IgD-negative memory B cell (primary cell): Measurements from ENCODE around the gene RYR3. TPM values are rescaled to one million over a fixed set of nuclear protein-coding genes. Genes with fewer than 3 reads are reported as not detected.
A peak's percentile ranks its signal among the peaks of the same experiment; 100 is the strongest.
"Not testable (repeated sequence)": the region's sequence is repeated elsewhere in the genome, so short reads cannot be mapped to it uniquely, and the experiment has no call there.

Source experiments
- H3K27ac Mint-ChIP-seq, 3 donors: one replicate each; pipeline ENCODE4 v1.8.0; 2020 to 2022; ENCODE audit warnings: mild to moderate bottlenecking in 3 of 3, mixed read lengths in 3 of 3, moderate library complexity in 1 of 3
- H3K27me3 Mint-ChIP-seq: one replicate; pipeline ENCODE4 v1.8.0; 2021; ENCODE audit warnings: mixed read lengths
- H3K36me3 Mint-ChIP-seq: one replicate; pipeline ENCODE4 v1.8.0; 2020; ENCODE audit warnings: mild to moderate bottlenecking, mixed read lengths
- H3K4me1 Mint-ChIP-seq, 3 donors: one replicate each; pipeline ENCODE4 v1.8.0; 2020 to 2022; ENCODE audit warnings: mixed read lengths in 3 of 3, mild to moderate bottlenecking in 1 of 3
- H3K4me3 Mint-ChIP-seq, 4 donors: one replicate each; pipeline ENCODE4 v1.8.0; 2020 to 2022; ENCODE audit warnings: mild to moderate bottlenecking in 4 of 4, mixed read lengths in 4 of 4, moderate library complexity in 3 of 4
- H3K9me3 Mint-ChIP-seq, 3 donors: one replicate each; pipeline ENCODE4 v1.8.0; 2020 to 2021; ENCODE audit warnings: mixed read lengths in 3 of 3, mild to moderate bottlenecking in 1 of 3
- polyA plus RNA-seq: library from polyadenylated mRNA; unstranded; fragments of 300-500 nt; fragmentation: Illumina TruSeq; gene quantifications from one replicate; pipeline ENCODE4 v1.2.3, GENCODE V29; 2021

The RYR3 gene
- polyA plus RNA-seq, 1 donor from 2014 or later, result 0.08 TPM

DNA sequence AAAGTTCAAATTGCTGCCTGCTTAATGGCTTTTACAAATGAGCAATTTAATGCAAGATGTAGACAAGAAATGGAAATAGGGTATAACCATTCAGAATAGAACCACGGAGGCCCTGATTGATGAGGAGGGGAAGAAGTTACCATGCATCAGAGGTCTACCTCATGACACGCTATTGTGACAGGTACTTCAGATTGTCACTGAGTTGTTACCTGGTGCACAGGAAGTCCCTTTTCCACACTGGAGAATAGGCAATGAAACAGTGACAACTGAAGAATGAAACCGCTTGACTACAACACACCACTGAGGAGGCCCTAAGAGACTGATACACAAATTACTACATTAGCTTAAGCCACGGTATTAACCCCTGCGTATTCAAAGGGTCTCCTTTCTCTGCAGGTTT lies 251.2 kb downstream of the RYR3 start:
- Mint-ChIP-seq H3K27me3 (no peaks in the 10 kb centered on the region), H3K36me3 (no peaks in the 10 kb centered on the region), H3K4me3 (no peak overlapping the region), H3K9me3 (peaks cover 0 to 7% (median 3%) of the 10 kb centered on the region in 3 donors), H3K4me1 (no peaks in the 10 kb centered on the region), H3K27ac (no peak overlapping the region)

DNA sequence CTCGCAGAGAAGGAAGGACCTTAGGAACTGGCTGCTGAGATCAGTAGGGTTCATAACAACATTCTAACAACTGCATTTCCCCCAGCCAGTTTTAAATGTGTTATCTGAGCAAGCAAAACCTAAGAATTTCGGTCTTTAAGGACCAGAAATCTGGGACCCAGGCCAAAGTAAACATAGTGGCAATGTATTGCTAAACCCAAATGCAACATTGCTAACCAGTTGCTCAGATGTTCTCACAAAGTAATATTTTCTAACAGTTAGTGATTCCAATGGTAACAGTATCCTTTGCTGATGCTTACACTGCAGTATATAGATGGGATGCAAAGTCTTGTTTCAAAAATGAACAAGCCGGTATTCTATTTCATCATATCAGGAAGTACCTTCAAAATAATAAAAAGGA lies 254.3 kb downstream of the RYR3 start:
- no peaks in the 10 kb centered on the region for H3K27me3 Mint-ChIP-seq
- peaks cover 0 to 5% (median 5%) of the 10 kb centered on the region in 3 donors for H3K9me3 Mint-ChIP-seq
- no peaks in the 10 kb centered on the region for H3K4me1 Mint-ChIP-seq
- no peak overlapping the region for H3K4me3 Mint-ChIP-seq
- H3K27ac Mint-ChIP-seq, result no peak overlapping the region
- no peaks in the 10 kb centered on the region for H3K36me3 Mint-ChIP-seq

DNA sequence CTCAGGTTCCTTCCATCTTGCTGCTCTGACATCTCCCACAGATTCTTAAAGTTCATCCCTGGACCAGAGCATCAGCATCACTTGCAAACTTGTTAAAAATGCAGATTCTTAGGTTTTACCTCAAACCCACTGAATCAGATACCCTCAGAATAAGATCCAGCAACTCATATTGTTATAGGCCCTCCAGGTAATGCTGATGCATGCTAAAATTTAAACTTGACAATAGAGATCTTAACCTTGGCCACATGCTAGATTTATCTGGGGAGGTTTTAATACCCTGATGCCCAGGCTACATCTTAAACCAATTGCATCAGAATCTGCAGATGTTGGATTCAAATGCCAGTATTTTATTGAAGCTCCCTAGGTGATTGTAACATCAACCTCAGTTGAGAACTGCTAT lies 256.9 kb downstream of the RYR3 start:
- H3K9me3 Mint-ChIP-seq, result peaks cover 0 to 5% (median 5%) of the 10 kb centered on the region in 3 donors
- no peak overlapping the region for H3K4me3 Mint-ChIP-seq
- no peaks in the 10 kb centered on the region for H3K4me1 Mint-ChIP-seq
- H3K27me3 Mint-ChIP-seq, result no peaks in the 10 kb centered on the region
- H3K36me3 Mint-ChIP-seq, result no peaks in the 10 kb centered on the region
- H3K27ac Mint-ChIP-seq, result no peak overlapping the region

DNA sequence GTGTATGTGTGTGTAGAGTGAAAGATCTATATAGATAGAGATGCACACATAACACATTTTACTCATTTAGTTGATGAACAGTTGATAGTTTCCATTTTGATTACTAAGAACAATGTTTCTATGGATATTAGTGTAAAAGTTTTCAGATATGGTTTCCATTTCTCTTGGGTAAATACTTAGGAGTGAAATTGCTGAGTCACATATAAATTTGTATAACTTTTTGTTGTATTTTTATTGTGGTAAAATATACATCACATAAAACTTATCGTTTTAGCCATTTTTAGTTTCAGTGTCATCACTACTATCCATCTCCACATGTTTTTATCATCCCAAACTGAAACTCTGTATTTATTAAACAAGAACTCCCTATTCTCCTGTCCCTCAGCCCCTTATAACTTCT lies 258.3 kb downstream of the RYR3 start:
- Mint-ChIP-seq H3K27me3 (no peaks in the 10 kb centered on the region), H3K27ac (no peak overlapping the region), H3K4me3 (no peak overlapping the region), H3K36me3 (no peaks in the 10 kb centered on the region), H3K9me3 (peaks cover 0 to 5% (median 5%) of the 10 kb centered on the region in 3 donors), H3K4me1 (no peaks in the 10 kb centered on the region)

DNA sequence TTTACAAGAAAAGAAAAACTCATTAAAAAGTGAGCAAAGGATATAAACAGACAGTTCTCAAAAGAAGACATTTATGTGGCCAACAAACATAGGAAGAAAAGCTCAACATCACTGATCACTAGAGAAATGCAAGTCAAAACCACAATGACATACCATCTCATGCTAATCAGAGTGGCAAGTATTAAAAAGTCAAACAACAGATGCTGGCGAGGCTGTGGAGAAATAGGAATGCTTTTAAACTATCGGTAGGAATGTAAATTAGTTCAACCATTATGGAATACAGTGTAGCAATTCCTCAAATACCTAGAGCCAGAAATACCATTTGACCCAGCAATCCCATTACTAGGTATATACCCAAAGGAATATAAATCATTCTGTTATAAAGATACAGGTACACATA lies 267.1 kb downstream of the RYR3 start:
- not testable (repeated sequence) for H3K27ac Mint-ChIP-seq, H3K9me3 Mint-ChIP-seq, H3K36me3 Mint-ChIP-seq, H3K27me3 Mint-ChIP-seq, H3K4me1 Mint-ChIP-seq, H3K4me3 Mint-ChIP-seq

DNA sequence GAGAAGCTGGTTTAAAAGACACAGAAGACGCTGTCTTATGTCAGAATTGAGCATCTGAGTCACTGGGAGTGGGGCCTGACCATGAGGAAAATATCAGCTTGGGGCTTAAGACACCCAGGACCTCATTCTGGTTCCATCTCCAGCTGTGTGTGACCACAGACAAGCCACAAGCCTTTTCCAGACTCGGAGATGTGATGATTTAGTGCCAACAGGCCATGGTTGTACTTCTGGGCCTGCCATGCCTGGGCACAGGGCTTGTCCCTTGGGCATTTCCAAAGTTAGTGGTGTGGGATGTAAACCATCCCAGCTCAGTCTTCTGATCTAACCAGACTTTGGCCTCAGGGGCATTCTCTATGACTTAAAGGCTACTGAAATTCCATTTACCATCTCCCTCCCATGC lies 269.8 kb downstream of the RYR3 start:
- Mint-ChIP-seq H3K4me3 (no peak overlapping the region), H3K27me3 (no peaks in the 10 kb centered on the region), H3K4me1 (no peaks in the 10 kb centered on the region), H3K36me3 (no peaks in the 10 kb centered on the region), H3K27ac (no peak overlapping the region), H3K9me3 (peaks cover 1 to 4% (median 3%) of the 10 kb centered on the region in 3 donors)

DNA sequence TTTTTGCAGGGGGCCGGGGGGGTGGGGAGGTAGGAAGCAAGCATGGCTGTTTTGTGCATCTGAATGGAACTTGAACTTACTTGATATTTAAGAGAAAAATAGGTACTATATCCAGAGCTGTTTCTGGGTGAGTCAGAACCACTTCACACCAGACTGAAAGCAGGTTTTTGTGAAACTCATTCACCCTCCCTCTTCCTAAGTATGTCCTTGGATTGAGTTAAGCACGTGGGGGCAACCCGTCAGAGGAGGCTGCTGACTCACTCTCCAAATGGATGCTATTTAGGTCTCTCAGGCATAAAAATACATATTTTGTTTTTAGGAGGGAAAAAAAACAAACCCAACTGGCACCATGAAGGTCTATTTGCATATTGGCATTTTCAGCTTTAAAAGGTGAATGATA lies 270.3 kb downstream of the RYR3 start:
- Mint-ChIP-seq H3K36me3 (no peaks in the 10 kb centered on the region), H3K27ac (no peak overlapping the region), H3K27me3 (no peaks in the 10 kb centered on the region), H3K4me1 (no peaks in the 10 kb centered on the region), H3K4me3 (no peak overlapping the region), H3K9me3 (peaks cover 0 to 4% (median 3%) of the 10 kb centered on the region in 3 donors)

DNA sequence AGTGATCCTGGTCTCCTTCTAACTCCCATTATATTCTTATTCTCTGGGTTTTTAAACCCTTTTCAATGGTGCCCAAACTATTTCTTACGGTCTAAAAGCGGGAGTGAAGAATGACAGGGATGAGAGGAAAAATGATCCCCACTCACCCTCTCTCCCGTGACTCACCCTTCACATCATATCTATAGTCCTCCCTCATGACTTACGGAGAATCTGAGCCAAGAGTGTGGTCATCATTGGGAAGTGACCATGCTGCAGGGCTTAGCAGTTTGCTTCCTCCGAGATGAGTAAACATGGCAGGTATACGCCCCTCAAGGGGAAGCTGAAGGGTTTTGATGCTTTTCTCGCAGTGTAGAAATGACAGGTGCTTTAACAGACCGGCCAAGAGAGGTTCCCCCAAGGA lies 274.0 kb downstream of the RYR3 start:
- Mint-ChIP-seq H3K4me1 (no peaks in the 10 kb centered on the region), H3K9me3 (peaks cover 0 to 2% (median 0%) of the 10 kb centered on the region in 3 donors)

DNA sequence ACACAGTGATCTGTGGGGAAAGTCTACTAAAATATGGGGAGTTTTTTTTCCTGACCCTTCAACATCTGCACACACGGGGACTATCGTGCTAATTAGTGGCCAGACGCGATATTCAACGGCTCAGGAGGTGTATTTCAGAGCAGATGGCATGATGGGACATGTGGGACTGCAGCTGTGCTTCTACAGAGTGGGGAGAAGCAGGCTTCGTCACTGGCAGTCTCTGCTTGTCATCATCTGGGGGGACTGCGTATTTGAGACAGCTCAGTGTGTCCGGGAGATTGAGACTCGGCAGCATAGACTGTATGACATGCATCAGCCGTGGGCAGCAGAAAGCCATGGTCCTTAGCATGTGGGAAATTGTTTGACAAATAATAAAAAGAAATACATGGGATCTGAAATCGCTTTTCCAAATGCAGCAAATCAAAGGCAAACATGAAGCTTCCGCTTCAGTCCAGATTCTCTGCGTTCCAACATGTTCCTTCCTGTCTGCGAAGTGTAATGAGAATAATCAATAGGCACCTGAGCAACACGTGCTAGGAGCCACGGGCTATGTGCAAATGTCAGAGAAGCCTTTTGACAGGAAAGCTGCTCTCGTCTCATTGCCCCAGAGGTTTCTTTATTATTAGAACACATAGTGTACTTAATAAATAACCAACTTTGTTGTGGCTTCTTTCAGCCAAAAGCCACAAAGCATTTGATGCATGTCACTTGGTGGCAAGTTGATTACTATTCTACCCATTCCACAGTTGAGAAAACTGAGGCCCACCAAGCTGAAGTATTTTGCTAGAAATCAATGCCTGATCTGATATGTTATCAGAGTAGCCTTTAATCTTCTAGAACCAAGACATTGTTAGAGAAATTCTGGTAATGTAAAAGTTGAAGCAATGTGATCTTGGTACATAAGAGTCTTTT lies 276.3 kb downstream of the RYR3 start:
- no peak overlapping the region for H3K4me3 Mint-ChIP-seq
- no peaks in the 10 kb centered on the region for H3K27me3 Mint-ChIP-seq
- peaks cover 0 to 4% (median 4%) of the 10 kb centered on the region in 3 donors for H3K9me3 Mint-ChIP-seq
- H3K4me1 Mint-ChIP-seq, result no peaks in the 10 kb centered on the region
- no peak overlapping the region for H3K27ac Mint-ChIP-seq
- no peaks in the 10 kb centered on the region for H3K36me3 Mint-ChIP-seq

More for the DNA sequence above, 274.0 kb downstream of the RYR3 start:
- H3K36me3 Mint-ChIP-seq, result no peaks in the 10 kb centered on the region
- peak overlapping the region in 1 of 4 donors; percentile 39 for H3K4me3 Mint-ChIP-seq
- H3K27me3 Mint-ChIP-seq, result no peaks in the 10 kb centered on the region
- H3K27ac Mint-ChIP-seq, result no peak overlapping the region

DNA sequence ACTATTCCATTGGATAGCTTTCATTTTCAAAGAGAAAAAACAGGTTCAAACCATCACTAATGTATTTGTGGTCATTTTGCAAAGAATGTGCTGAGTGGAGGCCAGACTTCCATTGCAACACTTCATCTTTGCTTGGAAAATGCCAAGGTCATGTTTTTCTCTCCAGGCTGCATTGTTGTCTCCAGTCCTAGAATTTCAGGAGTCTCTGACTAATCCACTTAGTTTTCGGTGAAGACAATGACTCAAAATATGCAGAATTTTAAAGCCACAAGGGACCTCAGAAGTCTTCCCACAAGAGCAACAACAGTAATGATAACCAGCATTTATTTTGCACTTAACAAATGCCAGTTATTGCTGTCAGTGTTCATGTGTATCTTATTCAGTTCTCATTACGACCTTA lies 277.0 kb downstream of the RYR3 start:
- Mint-ChIP-seq H3K27ac (no peak overlapping the region), H3K9me3 (peaks cover 0 to 4% (median 4%) of the 10 kb centered on the region in 3 donors), H3K36me3 (no peaks in the 10 kb centered on the region), H3K4me1 (no peaks in the 10 kb centered on the region), H3K27me3 (no peaks in the 10 kb centered on the region), H3K4me3 (no peak overlapping the region)

DNA sequence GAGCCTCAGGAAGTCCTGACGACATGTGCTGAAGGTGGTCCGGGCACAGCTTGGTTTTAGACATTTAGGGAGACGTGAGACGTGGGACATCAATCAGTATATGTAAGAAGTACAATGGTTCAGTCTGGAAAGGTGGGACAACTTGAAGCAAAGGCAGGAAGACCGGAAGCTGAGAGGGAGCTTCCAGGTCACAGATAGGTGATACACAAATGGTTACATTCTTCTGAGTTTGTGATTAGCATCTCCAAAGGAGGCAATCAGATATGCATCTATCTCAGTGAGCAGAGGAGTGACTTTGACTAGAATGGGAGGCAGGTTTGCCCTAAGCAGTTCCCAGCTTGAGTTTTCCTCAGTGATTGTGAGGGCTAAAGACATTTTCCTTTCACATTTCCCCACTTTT lies 282.1 kb downstream of the RYR3 start:
- H3K27ac Mint-ChIP-seq, result no peak overlapping the region
- no peaks in the 10 kb centered on the region for H3K36me3 Mint-ChIP-seq
- no peaks in the 10 kb centered on the region for H3K27me3 Mint-ChIP-seq
- no peaks in the 10 kb centered on the region for H3K4me1 Mint-ChIP-seq
- H3K9me3 Mint-ChIP-seq, result peaks cover 0 to 5% (median 4%) of the 10 kb centered on the region in 3 donors
- H3K4me3 Mint-ChIP-seq, result no peak overlapping the region

DNA sequence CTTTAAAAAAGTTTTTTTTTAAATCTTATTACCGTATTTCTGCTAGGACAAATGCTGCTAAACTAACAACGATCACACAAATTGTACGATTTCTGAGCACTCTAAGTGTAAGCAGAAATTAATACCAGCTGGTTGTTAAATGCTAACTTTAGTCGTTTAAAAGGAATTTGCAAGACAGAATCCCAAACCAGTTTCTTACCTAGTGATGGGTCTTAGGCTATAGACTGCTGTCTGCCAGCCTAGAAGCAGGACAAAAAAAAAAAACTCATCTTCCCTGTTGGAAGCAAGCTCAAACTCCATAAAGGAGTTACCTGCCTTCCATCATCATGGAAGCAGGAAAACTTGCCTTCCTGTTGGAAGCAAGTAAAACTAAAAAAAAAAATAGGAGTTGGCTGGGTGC lies 287.6 kb downstream of the RYR3 start:
- H3K4me1 Mint-ChIP-seq, H3K36me3 Mint-ChIP-seq, H3K27ac Mint-ChIP-seq, H3K27me3 Mint-ChIP-seq, H3K9me3 Mint-ChIP-seq, H3K4me3 Mint-ChIP-seq: not testable (repeated sequence)

DNA sequence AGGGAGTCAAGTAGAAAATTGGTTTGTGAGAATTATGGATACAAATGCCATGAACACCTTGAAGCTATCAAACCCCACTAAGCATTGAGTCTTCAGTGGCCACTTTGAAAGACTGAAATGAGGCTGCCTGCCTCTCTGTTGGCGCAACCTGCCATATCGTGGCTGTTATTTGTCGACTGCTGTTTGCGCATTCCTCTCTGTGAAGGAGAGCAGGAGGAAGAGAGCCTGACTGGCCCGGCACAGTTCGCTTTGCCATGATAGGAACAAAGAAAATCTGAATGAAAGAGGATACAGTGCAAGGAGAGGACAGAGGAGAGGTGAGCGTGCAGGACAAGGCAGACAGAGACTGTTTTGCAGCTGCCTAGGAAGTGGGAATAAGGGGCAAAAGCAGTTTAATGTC lies 289.4 kb downstream of the RYR3 start:
- H3K4me3 Mint-ChIP-seq, result no peak overlapping the region
- H3K27ac Mint-ChIP-seq, result no peak overlapping the region
- H3K36me3 Mint-ChIP-seq, result no peaks in the 10 kb centered on the region
- peaks cover 0 to 3% (median 2%) of the 10 kb centered on the region in 3 donors for H3K9me3 Mint-ChIP-seq
- peaks cover 4% of the 10 kb centered on the region for H3K27me3 Mint-ChIP-seq
- H3K4me1 Mint-ChIP-seq, result no peaks in the 10 kb centered on the region

DNA sequence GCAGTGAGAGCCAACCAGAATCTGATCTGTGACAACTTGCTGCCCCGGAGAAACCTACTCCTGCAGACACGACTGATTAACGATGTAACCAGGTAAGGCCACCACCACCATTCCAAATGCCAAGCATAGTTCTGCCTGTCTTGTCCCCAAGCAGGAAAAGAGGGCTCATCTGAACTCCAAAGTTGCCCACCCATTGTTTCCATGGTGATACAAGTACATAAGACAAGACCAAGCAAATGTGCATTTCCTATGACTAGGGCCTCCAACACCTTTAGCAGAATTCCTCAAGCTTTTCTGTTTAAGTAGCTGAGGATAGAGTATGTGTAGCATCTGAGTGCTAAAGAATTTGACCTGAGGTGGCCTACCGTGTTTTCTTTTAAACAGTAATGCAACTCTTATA lies 290.7 kb downstream of the RYR3 start:
- no peak overlapping the region for H3K27ac Mint-ChIP-seq
- H3K4me1 Mint-ChIP-seq, result no peaks in the 10 kb centered on the region
- H3K27me3 Mint-ChIP-seq, result peaks cover 4% of the 10 kb centered on the region
- H3K4me3 Mint-ChIP-seq, result no peak overlapping the region
- H3K36me3 Mint-ChIP-seq, result no peaks in the 10 kb centered on the region
- H3K9me3 Mint-ChIP-seq, result peaks cover 0 to 2% (median 0%) of the 10 kb centered on the region in 3 donors

DNA sequence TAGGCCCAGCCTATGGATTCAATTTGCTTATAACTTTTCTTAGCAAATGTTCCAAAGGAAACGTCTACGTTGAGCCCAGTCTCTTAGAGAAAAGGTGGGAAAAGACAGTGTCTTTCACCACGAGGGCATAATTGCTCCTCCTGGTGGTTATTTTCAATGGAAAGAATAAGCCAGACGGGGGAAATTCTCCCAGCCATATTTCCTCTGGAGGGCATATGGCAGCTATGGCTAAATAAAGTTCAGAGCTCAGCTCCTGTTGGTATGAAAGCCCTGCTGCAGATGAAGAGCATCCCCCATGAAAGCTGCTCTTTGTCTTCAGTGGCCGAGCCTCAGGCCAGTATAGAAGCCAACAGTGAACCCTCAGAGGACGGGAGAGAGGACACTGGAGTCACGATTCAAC lies 297.9 kb downstream of the RYR3 start:
- Mint-ChIP-seq H3K27ac (no peak overlapping the region), H3K27me3 (peaks cover 2% of the 10 kb centered on the region), H3K4me1 (no peaks in the 10 kb centered on the region), H3K9me3 (no peaks in the 10 kb centered on the region), H3K36me3 (no peaks in the 10 kb centered on the region), H3K4me3 (no peak overlapping the region)

DNA sequence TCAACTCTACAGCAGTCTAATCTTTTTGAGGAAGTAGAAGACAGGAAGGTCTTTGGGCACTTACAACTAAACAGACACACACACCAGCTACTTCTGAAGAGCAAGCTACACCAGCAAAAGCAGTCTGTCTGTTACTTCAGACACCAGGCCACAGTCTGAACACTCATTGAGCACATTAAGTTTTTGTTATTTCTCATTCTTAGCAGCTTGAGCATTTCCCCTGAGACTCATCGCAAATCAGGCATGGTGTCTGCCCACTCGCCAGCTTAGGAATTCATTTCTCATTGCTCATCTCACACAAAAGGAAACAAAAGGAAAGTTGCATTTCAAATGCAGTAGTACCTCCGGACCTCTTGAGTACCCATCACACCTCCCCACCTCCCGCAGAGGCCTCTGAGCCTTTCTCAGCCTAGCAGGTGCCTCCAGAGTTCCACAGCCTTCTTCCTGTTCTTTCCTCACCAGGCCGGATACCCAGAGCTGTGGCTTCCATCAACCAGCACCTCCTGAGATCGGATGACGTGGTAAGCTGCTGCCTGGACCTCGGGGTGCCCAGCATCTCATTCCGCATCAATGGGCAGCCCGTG lies 302.0 kb downstream of the RYR3 start:
- Mint-ChIP-seq H3K36me3 (no peaks in the 10 kb centered on the region), H3K4me1 (peaks cover 0 to 1% (median 0%) of the 10 kb centered on the region in 3 donors), H3K4me3 (peak overlapping the region in 1 of 4 donors; percentile 6), H3K9me3 (peaks cover 0 to 3% (median 0%) of the 10 kb centered on the region in 3 donors), H3K27ac (no peak overlapping the region), H3K27me3 (no peaks in the 10 kb centered on the region)
